Measurements from ENCODE around the gene ASPA.
"Not testable (repeated sequence)": the region's sequence is repeated elsewhere in the genome, so short reads cannot be mapped to it uniquely, and the experiment has no call there.

ASPA gene

DNA sequence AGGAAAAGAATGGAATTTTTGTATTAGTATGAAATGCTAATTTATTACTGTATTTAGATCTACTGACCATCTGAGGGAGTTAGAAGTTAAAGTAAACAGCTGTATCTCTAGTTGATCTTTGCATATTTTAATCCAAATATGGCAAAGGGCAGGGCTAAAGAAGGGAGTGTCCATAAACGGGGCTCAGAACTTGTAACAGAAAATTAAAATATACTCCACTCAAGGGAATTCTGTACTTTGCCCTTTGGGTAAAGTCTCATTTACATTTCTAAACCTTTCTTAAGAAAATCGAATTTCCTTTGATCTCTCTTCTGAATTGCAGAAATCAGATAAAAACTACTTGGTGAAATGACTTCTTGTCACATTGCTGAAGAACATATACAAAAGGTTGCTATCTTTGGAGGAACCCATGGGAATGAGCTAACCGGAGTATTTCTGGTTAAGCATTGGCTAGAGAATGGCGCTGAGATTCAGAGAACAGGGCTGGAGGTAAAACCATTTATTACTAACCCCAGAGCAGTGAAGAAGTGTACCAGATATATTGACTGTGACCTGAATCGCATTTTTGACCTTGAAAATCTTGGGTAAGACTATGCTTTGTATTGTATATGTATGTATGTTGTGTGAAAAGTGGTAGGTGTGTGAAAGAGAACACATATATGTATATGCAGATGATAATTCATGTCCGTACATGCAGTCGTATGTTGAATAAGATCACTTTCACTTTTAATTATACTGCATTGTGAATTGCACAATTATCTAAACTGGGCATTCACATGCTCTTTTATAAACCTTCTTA is at the start of gene ASPA:
ASPA (plus strand) TSS at position 186 of the 799 bp plus-strand sequence; CDS start at position 349, 163 bp downstream.
- no peak for DNase-seq

DNA sequence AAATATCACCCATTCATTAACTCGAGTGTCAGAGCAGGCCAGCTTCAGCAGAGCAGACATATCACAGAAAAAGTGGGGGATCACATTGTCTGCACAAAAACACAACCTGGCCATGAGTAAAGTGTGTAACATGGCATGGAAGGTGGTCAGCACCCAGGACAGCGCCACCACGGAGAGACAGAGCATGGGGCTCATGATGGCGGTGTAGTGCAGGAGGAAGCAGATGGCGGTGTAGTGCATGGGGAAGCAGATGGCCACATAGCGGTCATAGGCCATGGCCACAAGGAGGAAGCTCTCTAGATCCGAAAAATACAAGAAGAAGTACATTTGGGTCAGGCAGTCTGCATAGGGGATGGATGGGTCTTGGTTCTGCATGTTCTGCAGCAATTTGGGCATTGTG is 42.6 kb upstream of the ASPA start:
- DNase-seq = not testable (repeated sequence)

DNA sequence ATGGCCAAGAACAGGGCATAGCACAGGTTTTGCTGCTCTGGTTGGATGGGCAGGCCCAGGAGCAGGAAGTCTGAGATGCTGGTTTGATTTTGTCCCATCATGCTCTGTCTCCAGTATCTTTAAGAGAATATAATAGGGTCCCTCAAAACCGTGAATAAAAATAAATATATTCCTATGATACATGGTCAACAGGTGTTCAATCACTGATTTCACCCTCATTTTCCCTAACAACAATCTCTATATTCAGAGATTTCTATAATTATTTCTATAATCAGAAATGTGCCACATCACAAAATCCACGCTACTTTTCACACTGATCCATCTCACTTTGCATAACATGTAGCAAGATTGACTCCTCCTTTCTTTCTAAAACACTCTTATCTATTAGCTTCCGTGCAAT is 42.1 kb upstream of the ASPA start, which contains the start of gene OR1E2:
OR1E2 (minus strand) TSS at position 101 of the 400 bp plus-strand sequence; CDS start at position 101, 0 bp downstream.
- no peak for DNase-seq

DNA sequence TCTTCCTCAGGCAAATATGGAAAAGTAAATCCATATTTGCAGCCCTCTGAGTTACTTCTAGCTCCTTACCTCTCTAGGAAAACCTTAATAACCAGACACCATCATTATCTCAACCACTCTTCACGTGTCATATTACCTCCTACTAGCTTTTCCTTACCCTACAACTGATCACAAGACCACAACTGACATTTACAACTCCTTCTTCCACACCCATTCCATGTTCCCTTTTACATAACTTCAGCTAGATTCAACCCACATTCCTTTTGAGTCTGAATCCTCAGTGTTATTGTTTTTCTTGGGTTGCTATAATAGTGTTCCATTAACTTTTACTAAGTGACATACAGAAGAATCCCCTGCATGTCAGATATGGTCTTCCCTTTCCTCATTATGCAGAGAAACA is 37.4 kb upstream of the ASPA start:
- DNase-seq = no peak

DNA sequence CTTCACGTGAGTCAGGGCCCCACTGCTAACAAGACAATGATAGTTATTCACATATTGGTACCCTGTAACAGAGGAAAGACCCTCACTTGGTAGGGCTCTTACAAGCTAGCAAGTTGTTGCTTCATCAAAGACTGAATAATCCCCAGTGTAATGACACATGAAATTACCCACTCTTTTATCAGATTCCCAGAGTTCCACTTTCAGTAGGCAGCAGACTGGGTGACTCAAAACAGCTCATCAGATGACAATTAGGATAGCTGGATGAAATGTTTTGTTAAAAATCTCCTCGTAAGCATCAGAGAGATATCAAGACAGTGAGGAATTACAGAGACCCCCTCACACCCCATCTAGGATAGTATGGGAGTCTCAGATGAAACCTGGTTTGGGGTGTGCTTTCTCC is 35.3 kb upstream of the ASPA start:
- no peak for DNase-seq

DNA sequence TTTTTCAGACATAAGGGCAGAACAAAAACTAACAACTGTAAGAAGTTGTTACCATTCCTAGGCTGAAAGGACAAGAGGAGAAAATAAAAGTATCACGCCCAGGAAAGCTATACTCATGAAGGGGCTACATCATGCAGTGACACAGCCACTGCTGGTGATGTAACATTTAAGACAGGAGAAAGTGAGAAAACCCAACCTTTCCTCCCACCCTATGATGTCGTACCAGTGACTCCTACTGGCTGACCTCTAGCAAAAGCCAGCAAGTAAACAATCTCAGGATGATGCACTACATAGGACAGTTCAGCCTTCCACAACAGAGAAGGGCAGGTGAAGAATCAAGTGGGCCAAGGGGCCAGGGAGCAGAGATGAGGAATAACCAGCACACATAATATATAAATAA is 28.2 kb upstream of the ASPA start:
- no peak for DNase-seq

DNA sequence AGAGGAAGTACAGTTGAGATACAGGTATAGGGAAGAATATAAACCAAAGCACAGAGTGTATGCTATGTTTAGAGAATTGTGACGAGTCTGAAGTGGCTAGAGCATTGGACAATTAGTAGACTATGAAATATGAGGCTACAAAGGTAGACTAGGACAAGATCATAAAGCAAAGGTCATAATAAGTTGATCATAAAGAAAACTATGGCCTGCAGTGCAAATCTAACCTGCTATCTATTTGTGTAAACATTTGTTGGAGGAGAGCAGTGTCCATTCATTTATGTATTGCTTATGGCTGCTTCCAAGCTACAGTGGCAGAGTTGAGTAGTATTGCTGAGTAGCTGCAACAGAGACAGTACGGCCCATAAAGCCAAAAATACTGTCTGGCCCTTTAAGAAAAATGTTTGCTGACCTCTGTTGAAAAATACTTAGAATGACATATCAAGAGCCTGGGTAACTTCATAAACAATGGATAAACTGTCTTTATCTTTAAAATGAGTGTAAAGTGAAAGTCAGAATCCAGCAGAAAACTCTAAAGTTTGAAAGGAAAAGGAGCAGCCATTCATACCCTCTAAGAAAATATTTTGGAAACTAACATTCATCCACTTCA is 27.6 kb upstream of the ASPA start:
- no peak for DNase-seq

DNA sequence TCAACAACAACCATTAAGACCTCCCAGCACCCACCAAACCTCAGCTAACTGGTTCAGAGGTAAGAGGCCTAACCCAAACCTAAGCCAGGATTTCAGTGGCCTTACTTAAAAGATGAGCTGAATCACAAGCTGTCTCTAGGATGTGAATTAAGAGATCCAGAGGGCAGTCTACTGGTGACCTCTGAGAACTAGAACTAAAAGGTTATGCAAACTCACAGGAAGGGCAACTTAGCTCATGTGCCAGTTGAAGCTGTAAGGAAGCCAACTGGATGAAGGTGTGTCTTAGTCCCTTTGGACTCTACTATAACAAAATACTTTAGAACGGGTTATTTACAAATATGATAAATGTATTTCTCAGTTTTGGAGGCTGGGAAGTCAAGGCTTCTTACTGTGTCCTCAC is 9.4 kb upstream of the ASPA start:
- DNase-seq = not testable (repeated sequence)

DNA sequence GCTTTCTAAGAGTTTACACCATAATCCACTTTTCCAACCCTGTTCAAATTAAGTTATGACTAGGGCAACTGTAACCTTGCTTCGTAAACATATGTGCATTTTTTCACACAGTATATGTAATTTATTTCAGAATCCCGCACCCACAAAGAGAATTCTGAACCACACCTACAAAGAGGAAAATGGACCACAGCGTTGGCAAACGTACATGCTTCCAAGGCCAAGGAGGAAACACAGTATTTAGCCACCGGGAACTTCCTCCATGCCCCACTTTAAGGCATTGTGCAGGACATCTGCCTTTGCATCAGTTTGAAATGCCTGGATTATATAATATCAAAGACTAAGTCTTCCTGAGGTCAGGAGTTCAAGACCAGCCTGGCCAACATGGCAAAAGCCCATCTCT is 6.3 kb upstream of the ASPA start:
- DNase-seq = no peak

DNA sequence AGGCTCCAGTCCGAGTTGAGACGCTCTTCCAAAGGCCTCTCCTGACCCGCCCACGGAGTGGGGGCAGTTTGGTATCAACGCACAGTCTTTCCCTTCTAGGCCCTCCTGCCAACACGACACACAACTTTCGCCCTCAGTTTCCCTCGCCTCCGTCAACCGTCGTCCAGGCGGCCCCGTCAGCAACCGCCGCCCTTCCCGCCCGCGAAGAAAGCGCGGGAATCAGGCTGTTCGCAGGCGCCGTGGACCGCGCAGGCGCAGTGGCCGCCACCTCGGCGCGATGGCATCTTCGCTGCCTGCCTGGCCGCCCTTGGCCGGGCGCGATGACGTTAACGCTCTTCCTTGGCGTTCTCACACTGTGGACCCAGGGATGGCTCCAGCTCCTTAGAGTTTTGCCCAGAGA is 4.2 kb upstream of the ASPA start, which contains the start of gene SPATA22:
SPATA22 (minus strand) TSS at position 221 of the 400 bp plus-strand sequence. CDS start 2,494 bp downstream, outside the sequence.
- DNase-seq = no peak

DNA sequence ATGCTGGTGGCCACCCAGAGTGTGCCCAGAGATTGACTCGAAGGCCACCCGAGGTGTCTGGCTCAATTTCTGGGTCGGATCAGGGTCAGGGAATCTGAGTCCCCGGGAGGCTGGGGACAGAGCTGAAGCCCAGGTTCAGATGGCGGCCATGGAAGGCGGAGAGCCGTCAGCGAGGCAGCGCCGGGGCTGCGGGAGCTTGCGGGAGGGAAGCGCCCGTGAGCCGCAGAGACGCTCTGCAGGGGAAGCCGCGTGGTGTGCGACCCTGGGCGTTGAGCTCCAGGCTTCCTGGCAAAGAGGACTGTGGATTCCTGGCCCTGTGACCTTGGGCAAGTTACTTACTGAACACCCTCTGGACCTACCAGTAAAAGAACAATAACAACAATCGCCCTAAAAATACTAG is 3.7 kb upstream of the ASPA start:
- no peak for DNase-seq

DNA sequence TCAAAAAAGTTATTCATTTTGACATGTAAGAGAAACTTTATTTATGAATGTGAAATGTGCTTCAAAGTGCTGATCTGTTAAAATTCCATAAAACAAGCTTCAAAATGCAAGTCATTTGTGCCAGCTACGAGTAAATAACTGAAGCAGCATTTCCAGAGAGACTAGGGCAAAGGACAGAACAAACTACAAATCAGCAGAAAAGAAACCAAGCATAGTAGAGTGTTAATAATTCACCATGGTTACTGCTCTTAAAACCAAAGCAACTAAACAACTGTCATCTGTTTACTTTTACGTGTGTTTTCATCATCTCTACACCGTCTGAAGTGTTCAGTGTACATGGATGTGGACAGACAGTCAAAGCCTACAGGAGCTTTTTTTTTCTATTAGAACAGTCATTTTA is 1.6 kb upstream of the ASPA start:
- DNase-seq = no peak

DNA sequence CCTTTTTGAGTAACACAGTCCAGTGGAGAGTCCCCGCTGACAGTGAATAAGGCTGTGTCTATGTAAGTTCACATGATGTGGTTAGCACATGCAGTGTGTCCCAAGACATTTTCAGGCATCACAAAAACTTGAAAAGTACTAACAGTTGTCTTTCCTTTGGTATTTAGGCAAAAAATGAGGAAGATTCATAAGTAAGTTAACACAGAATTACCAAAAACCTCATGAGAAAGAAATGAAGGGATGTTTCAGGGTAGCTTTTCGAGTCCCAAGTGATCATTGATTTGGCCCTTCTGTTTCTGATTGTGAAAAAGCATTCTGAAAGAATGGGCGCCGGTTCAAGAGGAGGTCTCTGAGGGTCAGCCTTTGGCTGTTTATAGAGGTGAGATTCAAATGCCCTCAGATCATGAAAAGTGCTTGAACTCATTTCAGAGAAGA is 529 bp upstream of the ASPA start:
- no peak for DNase-seq

DNA sequence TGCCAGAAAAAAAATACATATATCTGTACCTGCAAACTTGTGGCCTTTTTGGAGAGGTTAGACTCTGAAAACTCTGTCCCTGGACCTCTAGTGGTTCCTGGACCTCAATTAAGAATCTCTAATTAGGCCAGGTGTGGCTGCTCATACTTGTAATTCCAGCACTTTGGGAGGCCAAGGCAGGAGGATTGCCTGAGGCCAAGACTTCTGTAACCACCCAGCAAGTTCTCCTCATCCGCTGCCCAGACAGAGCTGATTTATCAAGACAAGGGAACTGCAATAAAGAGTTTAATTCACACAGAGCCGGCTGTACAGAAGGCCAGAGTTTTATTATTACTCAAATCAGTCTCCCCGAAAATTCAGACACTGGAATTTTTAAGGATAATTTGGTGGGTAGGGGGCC is 4.2 kb downstream of the ASPA start:
- no peak for DNase-seq

DNA sequence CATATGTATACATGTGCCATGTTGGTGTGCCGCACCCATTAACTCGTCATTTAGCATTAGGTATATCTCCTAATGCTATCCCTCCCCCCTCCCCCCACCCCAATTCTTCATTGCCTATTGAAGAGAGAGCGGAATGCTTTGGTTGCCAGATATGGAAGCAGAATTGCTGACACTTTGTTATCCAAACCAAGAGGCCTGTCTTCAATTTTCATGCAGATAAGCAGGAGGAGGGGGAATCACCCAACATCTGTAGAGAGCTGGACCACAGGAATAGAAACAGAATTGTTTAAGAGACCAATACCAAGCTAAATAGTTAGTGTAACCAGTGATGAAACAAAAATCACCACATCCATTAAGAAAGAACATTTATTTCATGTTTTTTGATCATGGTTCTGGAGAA is 7.1 kb downstream of the ASPA start:
- DNase-seq = no peak

DNA sequence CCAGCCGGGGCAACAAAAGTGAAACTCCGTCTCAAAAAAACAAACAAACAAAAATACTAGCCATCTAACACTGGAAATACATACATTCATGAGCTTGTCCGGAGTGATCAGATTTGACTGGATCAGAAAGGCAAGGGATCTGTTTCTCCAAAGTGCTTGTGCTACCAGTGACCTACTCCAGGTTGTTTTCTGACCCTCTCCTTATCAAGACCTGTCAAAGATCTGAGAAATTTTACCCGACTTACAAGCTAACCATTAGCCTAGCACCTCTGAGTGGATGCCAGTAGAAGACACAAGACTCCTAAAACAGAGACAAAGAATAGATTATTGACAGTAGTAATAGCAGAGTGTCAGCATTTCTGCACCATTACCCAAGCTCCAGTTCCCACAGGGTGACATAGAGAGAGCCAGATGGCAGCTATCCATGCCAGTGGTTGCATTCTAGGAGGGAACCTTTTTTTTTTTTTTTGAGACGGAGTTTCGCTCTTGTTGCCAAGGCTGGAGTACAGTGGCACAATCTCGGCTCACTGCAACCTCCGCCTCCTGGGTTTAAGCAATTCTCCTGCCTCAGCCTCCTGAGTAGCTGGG is 9.8 kb downstream of the ASPA start:
- no peak for DNase-seq

DNA sequence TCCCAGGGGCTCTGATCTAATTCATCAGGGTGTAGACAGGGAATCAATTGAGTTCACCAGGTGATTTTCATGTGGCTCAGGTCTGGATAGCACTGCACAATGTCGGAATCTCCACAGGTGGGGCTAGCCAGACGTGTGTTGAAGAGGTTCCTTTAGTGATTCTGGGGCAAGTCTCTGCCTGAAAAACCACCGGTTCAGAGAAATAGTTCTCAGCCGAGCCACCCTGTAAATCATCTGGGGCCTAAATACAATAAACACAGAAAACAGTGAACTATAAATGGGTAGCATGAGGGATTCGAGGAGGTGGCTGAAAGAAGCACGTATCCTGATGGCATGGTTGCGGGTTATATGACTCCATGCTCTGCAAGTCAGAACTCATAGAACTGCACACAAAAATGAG is 21.3 kb downstream of the ASPA start:
- DNase-seq = no peak

DNA sequence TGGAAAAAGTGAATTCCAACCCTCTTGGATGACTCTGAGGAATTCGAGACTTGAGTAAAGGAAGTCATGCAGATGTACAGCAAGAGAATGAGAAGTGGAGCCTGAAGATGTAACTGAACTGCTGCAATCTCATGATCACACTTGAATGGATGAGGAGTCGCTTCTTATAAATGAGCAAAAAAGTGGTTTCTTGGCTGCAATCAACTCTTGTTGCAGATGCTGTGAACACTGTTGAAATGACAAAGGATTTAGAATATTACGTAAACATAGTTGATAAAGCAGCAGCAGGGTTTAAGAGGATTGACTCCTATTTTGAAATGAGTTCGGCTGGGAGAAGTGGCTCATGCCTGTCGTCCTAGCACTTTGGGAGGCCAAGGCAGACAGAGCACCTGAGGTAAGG is 25.5 kb downstream of the ASPA start:
- no peak for DNase-seq

DNA sequence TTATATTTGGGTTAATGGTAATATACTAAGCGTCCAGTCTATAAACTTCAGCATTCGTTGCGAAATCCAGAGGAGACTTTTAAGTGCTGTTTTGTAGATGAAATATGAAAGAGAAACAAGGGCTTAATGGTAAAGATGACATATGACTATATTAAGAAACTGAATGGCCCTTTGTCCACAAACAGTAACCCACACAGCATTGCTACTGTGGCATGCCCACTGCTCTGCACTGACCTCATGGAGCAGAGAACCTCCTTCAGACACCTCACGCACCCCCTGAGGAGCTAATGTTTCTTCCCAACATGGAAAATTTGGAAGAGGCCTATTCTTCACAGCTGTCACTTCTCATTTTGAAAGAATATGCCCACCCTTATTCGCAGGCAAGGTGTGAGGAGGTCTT is 26.7 kb downstream of the ASPA start:
- no peak for DNase-seq

DNA sequence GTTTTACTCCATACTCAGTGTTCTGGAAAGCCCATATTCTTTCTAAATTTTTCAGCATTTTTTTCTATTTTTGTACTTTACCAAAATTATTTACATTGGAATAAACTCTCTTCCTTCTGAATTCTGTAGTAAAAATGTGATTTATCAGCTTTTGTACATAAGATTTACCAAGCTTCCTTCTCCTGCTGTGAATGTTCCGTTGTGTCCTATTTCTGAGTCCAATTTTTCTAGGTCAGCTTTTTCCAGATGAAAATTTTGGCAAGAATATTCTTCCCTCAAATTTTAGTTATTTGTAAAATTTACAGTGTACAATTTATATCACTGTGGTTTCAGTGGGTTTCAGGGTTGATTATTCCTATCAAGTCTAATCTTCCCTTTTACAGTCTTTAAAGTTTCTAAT is 27.5 kb downstream of the ASPA start:
- no peak for DNase-seq

DNA sequence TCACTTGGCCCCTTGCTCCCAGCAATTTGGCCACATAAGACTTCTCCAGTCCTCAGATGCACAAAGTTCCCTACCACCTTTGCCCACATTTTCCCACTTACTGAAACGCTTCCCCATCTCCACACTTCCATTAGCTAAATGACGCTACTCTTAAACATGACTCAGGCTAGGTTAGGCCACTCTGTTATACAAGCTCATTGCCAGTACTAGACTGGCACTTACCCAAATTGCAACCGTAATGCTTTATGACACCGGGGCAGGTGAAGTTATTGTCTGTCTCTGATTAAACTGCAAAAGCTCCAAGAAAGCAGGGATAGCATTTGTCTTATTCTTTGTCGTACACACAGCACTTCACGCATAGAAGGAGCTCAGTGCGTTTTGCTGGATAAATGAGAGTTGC is 29.2 kb downstream of the ASPA start:
- DNase-seq = no peak

DNA sequence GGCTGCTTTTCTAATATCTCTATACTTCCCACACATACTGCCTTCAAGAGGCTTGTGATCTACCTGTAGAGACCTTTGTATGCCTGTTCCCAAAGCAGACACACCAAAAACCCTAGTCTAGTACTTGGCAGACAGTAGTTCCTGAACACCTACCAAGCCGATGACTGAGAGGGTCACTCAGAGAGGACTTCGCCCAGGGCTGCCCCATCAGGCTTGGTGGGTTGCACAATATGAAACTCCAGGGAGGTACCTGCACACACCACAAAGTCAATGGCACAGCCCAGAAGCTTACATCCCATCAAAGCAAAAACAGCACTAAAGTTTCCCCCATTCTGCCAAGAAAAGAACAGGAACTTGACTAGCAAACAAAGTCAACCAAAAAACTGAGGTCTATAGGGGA is 30.3 kb downstream of the ASPA start:
- DNase-seq = no peak

DNA sequence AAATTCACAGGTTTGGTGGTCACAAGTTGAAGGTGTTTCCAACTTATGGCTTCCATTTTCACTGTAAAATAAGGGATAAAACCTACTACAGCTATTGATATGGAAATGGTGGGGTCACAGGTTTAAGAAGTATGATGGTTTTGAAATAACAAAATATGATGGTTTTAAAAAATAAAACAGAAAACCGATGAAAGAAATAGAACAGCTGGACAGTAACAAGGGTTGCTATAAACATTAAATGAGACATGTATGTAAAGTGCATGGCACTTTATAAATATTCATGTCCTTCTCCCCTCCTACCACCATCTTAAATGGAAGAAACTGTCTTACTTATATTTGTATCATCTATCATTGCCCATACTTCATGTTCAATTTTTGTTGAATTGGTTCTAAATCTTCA is 31.3 kb downstream of the ASPA start:
- no peak for DNase-seq

DNA sequence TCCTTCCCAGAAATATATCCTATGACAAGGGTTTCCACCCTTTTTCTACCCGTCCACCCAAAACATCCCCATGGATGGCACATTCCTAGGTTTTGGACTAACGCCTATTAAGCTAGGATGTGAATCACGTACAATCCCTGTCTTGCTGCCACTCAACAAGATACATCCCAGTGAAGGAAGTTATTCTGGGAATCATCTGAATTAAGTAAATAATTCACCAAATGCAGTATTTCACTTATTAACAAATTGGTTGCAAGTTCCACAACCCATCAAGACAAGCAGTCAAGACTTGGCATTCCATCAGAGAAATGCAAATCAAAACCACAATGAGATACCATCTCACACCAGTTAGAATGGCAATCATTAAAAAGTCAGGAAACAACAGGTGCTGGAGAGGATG is 32.1 kb downstream of the ASPA start:
- DNase-seq = no peak
